Measurements from ENCODE around the gene PRR12. TPM values are rescaled to one million over a fixed set of nuclear protein-coding genes. Genes with fewer than 3 reads are reported as not detected.

The PRR12 gene
- total and polyA plus RNA-seq, 11 donors = 8.0 to 20.0 (median 14.2) TPM

DNA sequence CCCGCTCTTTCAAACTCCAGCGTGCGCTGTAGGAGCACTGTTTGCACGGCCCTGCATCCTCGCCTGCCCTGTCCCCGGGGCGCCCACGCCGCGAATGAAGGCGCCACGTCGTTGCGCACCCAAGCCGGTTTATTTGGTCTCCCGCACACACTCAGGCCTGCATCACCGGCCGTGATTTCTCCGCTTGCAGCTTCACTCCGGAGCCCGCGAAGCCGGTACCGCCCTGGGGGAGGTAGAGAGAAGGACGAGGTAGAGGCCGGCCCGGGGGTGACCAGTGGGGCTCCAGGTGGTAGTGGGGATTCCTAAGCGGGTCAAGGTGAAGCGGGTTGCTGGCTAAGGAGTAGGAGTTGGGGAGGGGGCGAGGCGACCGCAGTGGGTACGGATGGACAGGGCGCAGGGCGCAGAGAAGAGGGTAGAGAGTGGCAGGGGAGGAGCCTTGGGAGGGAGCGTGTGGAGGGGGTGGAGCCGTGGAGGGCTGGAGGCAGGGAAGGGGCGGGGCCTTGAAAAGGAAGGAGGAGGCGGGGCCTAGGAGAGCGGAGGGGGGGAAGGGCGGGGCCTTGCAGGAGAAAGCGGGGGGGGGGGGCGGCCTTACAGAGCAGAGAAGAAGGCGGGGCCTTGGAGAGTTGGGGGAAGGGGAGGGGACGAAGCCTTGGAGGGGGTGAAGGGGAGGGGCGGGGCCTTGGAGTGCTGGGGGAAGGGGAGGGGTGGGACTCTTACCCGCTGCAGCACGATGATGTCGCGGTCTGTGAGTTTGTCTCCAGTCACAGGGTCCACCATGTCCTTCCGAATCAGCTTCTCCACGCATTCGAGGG is 35.2 kb upstream of the PRR12 start:
- DNase-seq (peak in 4 of 5 donors; percentile 34 to 74 (median 45)), ATAC-seq (peak in 3 of 4 donors; percentile 33 to 57 (median 53))
- H3K4me1 ChIP-seq = peaks cover 0 to 63% (median 1%) of the 10 kb centered on the region in 12 donors

DNA sequence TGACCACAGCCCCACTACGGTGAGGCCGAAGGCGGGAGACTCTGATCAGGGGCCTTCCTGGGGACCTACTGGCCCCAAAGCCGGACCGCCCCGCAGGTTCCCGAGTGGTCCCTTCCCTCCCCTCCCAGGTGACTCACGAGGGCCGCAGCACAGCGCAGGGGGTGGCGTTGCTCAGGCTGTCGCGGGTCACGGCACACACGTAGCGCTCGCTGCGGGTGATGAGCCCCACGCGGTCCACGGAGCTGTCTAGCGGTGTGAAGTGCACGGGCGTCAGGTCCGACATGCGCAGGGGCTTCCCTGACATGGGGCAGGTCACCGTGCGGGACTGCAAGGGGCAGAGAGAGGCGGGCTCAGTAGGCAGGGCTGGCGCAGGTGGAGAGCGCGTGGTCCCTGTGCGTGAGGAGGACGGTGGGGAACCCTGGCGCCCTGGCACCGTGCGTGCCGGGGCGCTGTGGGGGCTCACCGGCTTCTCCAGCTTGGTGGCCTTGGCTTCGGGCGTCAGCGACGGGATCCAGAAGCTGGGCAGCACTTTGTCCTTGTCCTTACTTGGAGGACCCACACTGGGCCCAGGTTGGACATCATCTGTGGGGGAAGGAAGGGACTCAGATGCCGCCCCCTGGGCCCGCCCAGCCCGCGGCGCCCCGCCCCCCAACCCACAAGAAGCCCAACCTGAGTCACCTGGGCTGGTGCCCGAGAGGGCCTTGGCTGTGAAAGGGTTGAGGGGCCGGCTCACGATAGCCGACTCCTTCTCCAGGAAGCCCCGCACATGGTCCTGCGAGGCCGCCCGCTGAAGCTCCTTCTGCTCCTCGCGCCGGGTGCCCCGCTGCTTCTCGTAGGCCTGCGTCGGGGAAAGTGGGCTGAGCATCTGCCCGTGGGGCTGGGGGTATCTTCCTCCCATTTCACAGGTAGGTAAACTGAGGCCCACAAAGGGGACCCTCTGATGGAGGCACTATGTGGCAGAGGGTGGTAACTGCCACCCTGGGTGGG is 34.3 kb upstream of the PRR12 start:
- peak in 1 of 5 donors; percentile 64 for DNase-seq

More for the DNA sequence above, 35.2 kb upstream of the PRR12 start:
- no peaks in the 10 kb centered on the region for H3K27me3 ChIP-seq
- 85 to 92% (median 87%) methylated on average over 46 to 51 of the region's 53 CpGs for WGBS, 4 donors
- no peaks in the 10 kb centered on the region for H3K9me3 ChIP-seq
- peak overlapping the region in 5 of 12 donors; percentile 22 to 63 (median 44) for H3K27ac ChIP-seq
- intact Hi-C loops (cut with DNase I) = no loop called here
- TF ChIP-seq, protein P1, sequence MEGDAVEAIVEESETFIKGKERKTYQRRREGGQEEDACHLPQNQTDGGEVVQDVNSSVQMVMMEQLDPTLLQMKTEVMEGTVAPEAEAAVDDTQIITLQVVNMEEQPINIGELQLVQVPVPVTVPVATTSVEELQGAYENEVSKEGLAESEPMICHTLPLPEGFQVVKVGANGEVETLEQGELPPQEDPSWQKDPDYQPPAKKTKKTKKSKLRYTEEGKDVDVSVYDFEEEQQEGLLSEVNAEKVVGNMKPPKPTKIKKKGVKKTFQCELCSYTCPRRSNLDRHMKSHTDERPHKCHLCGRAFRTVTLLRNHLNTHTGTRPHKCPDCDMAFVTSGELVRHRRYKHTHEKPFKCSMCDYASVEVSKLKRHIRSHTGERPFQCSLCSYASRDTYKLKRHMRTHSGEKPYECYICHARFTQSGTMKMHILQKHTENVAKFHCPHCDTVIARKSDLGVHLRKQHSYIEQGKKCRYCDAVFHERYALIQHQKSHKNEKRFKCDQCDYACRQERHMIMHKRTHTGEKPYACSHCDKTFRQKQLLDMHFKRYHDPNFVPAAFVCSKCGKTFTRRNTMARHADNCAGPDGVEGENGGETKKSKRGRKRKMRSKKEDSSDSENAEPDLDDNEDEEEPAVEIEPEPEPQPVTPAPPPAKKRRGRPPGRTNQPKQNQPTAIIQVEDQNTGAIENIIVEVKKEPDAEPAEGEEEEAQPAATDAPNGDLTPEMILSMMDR (IDR thresholded peaks at IDR 0.05) = no peak
- no peak for TF ChIP-seq POLR2A (IDR thresholded peaks at IDR 0.05)
- H3K4me3 ChIP-seq = no peak overlapping the region
- peaks cover 0 to 76% (median 53%) of the 10 kb centered on the region in 9 donors for H3K36me3 ChIP-seq

DNA sequence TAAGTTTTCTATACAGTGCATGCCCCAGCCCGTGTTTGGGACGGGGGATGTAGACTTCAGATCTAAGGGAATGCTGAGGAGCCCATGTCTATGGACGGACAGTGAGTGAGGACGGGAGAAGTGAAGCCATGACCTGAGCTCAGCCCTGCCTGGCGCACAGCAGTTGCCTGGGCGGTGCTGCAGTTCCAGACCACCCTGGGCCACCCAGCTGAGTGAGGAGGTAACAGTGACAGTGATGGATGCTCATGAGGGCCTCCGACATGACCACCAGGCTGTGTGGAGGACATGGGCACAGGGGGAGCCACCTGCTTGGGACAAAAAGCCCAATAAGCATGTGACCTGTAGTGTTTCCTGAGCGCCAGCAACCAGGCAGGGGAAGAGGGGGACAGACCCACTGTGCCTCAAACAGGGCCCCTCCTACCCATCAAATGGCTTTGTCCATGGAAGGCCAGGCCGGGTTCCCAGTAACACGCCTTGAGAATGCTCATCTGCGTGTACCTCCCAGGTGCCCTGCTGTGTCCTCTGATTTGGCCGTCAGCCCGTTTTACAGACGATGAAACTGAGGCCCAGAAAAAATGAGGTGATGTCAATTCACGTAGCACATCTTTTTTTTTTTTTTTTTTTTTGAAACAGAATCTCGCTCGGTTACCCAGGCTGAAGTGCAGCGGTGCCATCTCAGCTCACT is 33.2 kb upstream of the PRR12 start:
- Histone ChIP-seq H3K27me3 (no peaks in the 10 kb centered on the region), H3K4me3 (no peak overlapping the region), H3K4me1 (peaks cover 0 to 56% (median 3%) of the 10 kb centered on the region in 12 donors), H3K36me3 (peaks cover 0 to 66% (median 53%) of the 10 kb centered on the region in 9 donors), H3K9me3 (no peaks in the 10 kb centered on the region), H3K27ac (peak overlapping the region in 1 of 12 donors; percentile 27)
- ATAC-seq = no peak
- intact Hi-C loops (cut with DNase I) = no loop called here
- no peak for DNase-seq
- no peak for TF ChIP-seq POLR2A (IDR thresholded peaks at IDR 0.05)
- TF ChIP-seq, protein P1 (IDR thresholded peaks at IDR 0.05) = no peak
- WGBS, 4 donors = 91 to 95% (median 92%) methylated on average over 17 to 18 of the region's 18 CpGs

More for the DNA sequence above, 34.3 kb upstream of the PRR12 start:
- intact Hi-C loops (cut with DNase I) = no loop called here
- Histone ChIP-seq H3K4me1 (peaks cover 0 to 63% (median 3%) of the 10 kb centered on the region in 12 donors), H3K36me3 (peaks cover 0 to 68% (median 53%) of the 10 kb centered on the region in 9 donors), H3K27ac (peak overlapping the region in 2 of 12 donors; percentile 24 to 27), H3K4me3 (no peak overlapping the region), H3K27me3 (no peaks in the 10 kb centered on the region), H3K9me3 (no peaks in the 10 kb centered on the region)
- 81 to 92% (median 87%) methylated on average over 49 to 66 of the region's 66 CpGs for WGBS, 4 donors
- ATAC-seq = peak in 2 of 4 donors; percentile 5 to 7
- TF ChIP-seq POLR2A (IDR thresholded peaks at IDR 0.05) = no peak

DNA sequence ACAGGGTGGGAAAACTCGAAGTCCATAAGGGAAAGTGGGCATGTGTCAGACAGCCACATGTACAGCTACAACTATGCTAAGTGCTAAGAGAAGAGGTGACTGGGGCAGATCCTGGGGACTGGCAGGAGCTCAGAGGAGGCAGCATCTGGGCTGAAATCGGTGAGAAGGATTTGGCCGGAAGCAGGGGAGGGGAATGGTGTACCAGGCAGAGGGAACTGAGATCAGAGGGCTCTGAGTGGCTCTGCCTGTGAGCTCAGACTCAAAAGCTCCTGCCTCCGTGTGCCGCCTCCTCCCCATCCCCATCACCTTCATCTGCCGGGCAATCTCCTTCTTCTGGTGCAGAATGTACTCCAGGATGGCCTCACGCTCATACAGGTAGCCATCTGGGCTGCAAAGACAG is 32.4 kb upstream of the PRR12 start:
- intact Hi-C loops (cut with DNase I) = no loop called here
- peak overlapping the region in 1 of 12 donors; percentile 36 for H3K4me3 ChIP-seq
- 84 to 93% (median 85%) methylated on average over 7 of the region's 7 CpGs for WGBS, 4 donors
- no peaks in the 10 kb centered on the region for H3K9me3 ChIP-seq
- TF ChIP-seq, protein P1 (IDR thresholded peaks at IDR 0.05) = no peak
- TF ChIP-seq POLR2A (IDR thresholded peaks at IDR 0.05) = no peak
- H3K4me1 ChIP-seq = peaks cover 0 to 56% (median 3%) of the 10 kb centered on the region in 12 donors
- peaks cover 0 to 68% (median 53%) of the 10 kb centered on the region in 9 donors for H3K36me3 ChIP-seq
- ATAC-seq (no peak), DNase-seq (no peak)
- H3K27ac ChIP-seq = peak overlapping the region in 1 of 12 donors; percentile 73
- no peaks in the 10 kb centered on the region for H3K27me3 ChIP-seq
